Measurements from ENCODE around the gene CDK1. TPM values are rescaled to one million over a fixed set of nuclear protein-coding genes. Genes with fewer than 3 reads are reported as not detected.

CDK1 gene
- total RNA-seq, 1 donor from 2014 or later: 2.4 TPM

GRCh38 chr10:60767424-60767823, 10.9 kb upstream of the CDK1 start:
- ATAC-seq (ENCODE audit: poor library complexity): no peak
- DNase-seq: no peak
- intact Hi-C loops (cut with DNase I): no loop called here

DNA sequence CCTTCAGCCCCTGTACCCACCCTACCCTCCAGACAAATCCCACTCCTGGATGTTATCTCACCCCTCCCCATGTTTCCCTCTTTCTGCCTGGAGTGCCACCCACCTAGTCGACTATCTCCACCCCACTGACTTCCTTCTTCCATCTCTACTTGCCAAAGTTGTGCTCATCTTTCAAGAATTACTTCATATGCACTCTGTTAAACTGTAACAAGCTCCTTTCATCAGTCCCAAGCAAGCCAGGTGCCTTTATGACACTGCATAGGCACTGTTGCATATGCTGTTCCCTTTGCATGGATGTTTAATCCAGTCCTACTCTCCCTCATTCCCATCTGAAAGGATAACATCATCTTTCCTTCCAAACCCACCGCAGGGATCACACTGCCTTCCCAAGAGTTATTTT, 8.9 kb upstream of the CDK1 start:
- intact Hi-C loops (cut with DNase I): no loop called here
- no peak for DNase-seq
- ATAC-seq (ENCODE audit: poor library complexity): no peak

- DNase-seq (no peak), ATAC-seq (ENCODE audit: poor library complexity) (peak; percentile 35)
- intact Hi-C loops (cut with DNase I): no loop called here
Measured at GRCh38 chr10:60777696-60778213, 523 bp upstream of the CDK1 start.

DNA sequence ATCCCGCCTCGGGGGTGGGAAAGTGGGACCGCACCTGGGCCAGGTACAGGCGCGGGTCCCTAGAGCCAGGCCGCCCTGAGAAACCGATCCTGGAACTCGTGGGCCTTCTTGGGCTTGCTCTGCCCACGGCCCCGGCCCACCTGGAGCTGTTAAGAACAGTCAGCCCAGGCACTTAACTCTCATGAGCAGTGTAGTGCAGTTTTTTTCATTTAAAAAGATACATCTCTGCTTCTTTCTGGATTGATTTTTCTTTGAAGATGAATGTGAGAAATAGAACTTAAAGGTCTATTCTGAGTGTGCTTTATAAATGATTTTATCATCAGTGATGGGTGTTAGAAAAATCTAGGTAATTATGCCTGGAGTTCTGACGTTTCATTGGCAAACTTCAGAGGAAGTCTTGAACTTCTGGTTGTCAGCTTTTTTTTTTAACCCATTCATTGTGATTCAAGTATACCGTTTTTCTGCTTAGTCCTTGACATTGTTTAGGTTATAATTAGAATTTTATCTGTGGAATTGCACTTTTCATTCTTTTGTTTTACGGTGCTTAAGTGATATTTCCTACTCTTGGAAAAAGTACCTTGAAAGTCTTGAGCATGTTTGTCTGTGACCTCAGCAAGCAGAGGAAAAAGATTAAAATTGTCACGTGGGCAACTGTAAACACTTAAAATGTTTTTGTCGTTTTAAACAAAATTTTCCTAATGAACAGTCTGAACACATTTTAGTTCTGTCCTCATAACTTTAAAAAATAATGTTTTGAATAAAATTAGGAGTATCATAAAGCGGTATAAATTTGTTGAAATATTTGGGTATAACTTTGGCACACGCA, 906 bp downstream of the CDK1 start:
- DNase-seq (no peak), ATAC-seq (ENCODE audit: poor library complexity) (no peak)
- intact Hi-C loops (cut with DNase I): no loop called here

DNA sequence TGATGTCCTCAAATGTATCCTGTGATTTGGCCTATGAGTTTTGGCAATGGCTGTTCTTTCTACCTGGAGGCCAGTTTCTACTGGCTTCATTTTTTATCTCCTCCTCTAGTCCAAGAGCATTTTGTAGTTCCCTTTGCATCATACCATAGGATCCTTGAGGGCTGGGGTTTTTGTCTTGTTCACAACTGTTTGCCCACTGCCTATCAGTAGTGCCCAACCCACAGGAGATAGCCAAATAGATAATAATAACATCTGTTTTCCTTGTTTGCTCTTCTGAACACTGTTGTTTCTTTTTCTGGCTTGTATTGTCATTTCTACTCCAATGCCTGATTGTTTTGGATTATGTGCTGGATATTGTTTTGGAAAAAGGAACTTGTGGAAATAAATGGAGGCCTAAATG, 3.4 kb downstream of the CDK1 start:
- intact Hi-C loops (cut with DNase I): no loop called here
- DNase-seq: no peak
- ATAC-seq (ENCODE audit: poor library complexity): no peak

GRCh38 chr10:60784641-60785040, 6.4 kb downstream of the CDK1 start:
- DNase-seq: no peak
- intact Hi-C loops (cut with DNase I): no loop called here
- no peak for ATAC-seq (ENCODE audit: poor library complexity)

- DNase-seq: no peak
- intact Hi-C loops (cut with DNase I): no loop called here
- no peak for ATAC-seq (ENCODE audit: poor library complexity)
Measured at GRCh38 chr10:60788544-60788943, 10.3 kb downstream of the CDK1 start.

GRCh38 chr10:60789340-60789739, 11.1 kb downstream of the CDK1 start:
- intact Hi-C loops (cut with DNase I): no loop called here
- no peak for ATAC-seq (ENCODE audit: poor library complexity)
- no peak for DNase-seq

DNA sequence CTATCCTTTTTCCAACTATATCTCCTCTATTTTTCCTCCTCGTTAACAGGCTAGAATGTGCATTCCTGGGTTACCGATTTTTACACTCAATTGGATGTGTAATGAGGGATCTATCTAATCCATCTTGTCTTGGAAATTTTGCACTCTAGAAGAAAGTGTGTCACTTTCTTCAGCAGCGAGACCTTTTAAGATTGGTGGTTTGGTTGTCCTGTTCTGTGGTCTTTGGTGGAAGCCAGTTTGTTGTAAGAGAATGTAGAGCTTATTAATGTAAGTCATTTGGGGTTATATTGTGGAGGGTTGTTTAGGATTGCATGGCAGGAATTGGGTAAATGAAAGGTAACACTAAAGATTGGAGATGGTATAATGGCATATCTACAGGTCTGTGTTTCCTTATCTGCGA, 16.7 kb downstream of the CDK1 start:
- DNase-seq (no peak), ATAC-seq (ENCODE audit: poor library complexity) (no peak)
- intact Hi-C loops (cut with DNase I): no loop called here

- DNase-seq: no peak
- intact Hi-C loops (cut with DNase I): no loop called here
- ATAC-seq (ENCODE audit: poor library complexity): no peak
Measured at GRCh38 chr10:60795465-60796202, 17.4 kb downstream of the CDK1 start.

DNA sequence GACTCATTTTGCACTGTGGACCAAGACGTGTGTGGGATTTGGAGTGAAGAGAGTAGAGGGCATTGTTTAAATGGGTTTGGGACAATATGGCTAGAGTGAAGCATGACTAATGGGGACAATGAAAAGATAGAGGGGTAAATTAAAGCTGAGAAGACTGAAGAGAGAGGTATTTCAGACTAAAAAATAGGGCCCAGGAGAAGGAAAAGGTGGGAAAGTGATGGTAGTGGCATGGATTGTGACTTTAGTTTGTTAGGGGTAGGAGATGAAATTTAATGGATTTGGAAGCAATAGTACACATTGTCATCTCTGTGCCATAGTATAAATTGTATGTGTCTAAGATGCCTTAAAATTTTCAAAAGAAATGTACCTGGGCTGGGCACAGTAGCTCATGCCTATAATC, 18.2 kb downstream of the CDK1 start:
- intact Hi-C loops (cut with DNase I): no loop called here
- no peak for DNase-seq
- ATAC-seq (ENCODE audit: poor library complexity): no peak

GRCh38 chr10:60797200-60797599, 18.9 kb downstream of the CDK1 start:
- intact Hi-C loops (cut with DNase I): no loop called here
- DNase-seq (no peak), ATAC-seq (ENCODE audit: poor library complexity) (no peak)

DNA sequence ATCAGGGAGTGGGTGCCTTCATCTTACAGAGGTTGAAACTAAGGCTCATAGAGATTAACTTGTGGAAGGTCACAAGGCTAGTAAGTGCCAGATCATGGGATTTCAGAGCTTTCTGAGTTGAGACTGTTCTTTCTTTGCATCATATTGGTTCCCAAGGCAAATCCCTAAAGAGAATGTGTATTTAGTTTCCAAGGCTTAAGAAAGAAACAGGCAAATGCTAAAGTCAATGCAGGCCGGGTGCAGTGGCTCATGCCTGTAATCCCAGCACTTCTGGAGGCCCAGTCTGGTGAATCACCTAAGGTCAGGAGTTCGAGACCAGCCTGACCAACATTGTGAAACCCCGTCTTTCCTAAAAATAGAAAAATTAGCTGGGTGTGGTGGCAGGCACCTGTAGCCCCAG, 19.8 kb downstream of the CDK1 start:
- no peak for ATAC-seq (ENCODE audit: poor library complexity)
- intact Hi-C loops (cut with DNase I): no loop called here

DNA sequence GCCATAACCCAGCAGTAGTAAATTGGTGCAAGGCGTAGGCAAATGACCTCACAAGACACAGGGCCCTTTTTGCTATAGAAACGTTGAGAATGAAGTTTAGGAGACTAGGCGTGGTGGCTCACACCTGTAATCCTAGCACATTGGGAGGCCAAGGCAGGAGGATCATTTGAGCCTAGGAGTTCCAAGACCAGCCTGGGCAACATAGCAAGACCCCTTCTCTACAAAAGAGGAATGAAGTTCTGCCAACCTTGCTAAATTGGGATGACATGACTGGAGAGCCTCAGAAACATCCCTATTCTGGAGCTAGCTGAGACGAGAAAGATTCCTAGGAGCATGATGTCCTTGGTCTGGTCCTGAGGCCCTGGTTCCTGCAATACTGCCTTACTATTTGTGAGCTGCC, 20.6 kb downstream of the CDK1 start:
- no peak for DNase-seq
- intact Hi-C loops (cut with DNase I): no loop called here
- ATAC-seq (ENCODE audit: poor library complexity): no peak

More for the DNA sequence above, 19.8 kb downstream of the CDK1 start:
- DNase-seq: no peak

- DNase-seq: no peak
- intact Hi-C loops (cut with DNase I): no loop called here
- no peak for ATAC-seq (ENCODE audit: poor library complexity)
Measured at GRCh38 chr10:60799971-60800650, 21.8 kb downstream of the CDK1 start.

DNA sequence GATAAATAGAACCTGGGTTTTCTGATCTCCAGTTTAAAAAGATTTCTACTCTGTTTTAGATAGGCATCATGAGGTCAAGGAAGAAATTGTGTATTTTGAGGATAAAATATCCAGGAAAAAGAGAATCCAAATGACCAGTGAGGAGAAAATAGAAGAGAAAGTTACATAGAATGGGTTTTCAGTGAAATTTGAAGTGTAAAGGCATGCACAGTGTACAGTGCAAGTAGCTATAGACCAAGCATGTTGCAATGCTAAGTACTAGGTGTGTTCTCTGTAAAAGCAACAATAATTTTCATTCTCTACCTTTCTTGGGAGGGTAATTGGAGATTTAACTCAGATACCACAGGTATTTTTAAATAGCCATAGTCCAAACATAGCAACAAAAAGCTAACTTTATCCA, 22.6 kb downstream of the CDK1 start:
- no peak for DNase-seq
- intact Hi-C loops (cut with DNase I): no loop called here
- ATAC-seq (ENCODE audit: poor library complexity): no peak

DNA sequence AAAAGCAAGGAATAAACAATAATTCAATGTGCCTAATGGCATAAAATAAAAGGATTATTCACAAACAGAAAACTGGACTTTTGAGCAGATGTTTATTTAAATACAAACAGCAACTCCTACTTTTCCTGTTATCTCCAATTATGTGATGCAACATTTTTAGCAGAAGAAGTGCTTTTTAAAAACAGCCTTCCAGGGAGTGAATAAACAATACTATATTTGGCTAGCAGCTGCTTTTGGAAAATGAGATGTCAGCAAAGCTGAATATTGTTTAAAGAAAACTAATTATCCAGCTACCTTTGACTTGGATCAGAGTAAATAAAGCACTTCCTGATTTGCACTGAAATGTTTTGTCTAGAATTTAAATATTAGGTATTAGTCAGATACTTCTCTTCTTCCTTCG, 23.2 kb downstream of the CDK1 start:
- ATAC-seq (ENCODE audit: poor library complexity) (no peak), DNase-seq (no peak)
- intact Hi-C loops (cut with DNase I): no loop called here

GRCh38 chr10:60803433-60803832, 25.2 kb downstream of the CDK1 start:
- DNase-seq (no peak), ATAC-seq (ENCODE audit: poor library complexity) (no peak)

GRCh38 chr10:60803865-60804264, 25.6 kb downstream of the CDK1 start:
- intact Hi-C loops (cut with DNase I): no loop called here
- no peak for DNase-seq
- ATAC-seq (ENCODE audit: poor library complexity): no peak

More at GRCh38 chr10:60803433-60803832, 25.2 kb downstream of the CDK1 start:
- intact Hi-C loops (cut with DNase I): no loop called here

- intact Hi-C loops (cut with DNase I): no loop called here
- no peak for DNase-seq
Measured at GRCh38 chr10:60806921-60807320, 28.6 kb downstream of the CDK1 start.

More at GRCh38 chr10:60806921-60807320, 28.6 kb downstream of the CDK1 start:
- ATAC-seq (ENCODE audit: poor library complexity): no peak

All from Right ventricle myocardium superior (tissue), 1 donor.